Epithelial cell of proximal tubule (primary cell): ENCODE measurements around the gene AGTRAP. TPM values are rescaled to one million over a fixed set of nuclear protein-coding genes. Genes with fewer than 3 reads are reported as not detected.

Experiments used
- DNase-seq: peaks from one replicate; pipeline ENCODE4 v3.0.0-alpha.2; 2011; ENCODE audit warnings: low read depth
- H3K4me3 ChIP-seq: 2 replicates; pipeline ENCODE4 v1.5.1; 2011; ENCODE audit warnings: low read depth, mild to moderate bottlenecking, low read length
- CTCF ChIP-seq: conservative IDR thresholded peaks from 2 replicates; pipeline ENCODE4 v1.5.1; 2012; ENCODE audit warnings: low read depth, mild to moderate bottlenecking, low read length
- total RNA-seq: library from RNA; depleted of rRNA; stranded (reverse); fragments of >200 nt; gene quantifications from 2 replicates; pipeline ENCODE4 v1.2.3, GENCODE V29; 2015

Gene AGTRAP
- total RNA-seq, 1 donor from 2014 or later = 54.7 TPM

GRCh38 chr1:11767922-11768704 lies 32.2 kb downstream of the AGTRAP start:
- no peak for DNase-seq
- no peak overlapping the region for H3K4me3 ChIP-seq
- no peak for TF ChIP-seq CTCF

- TF ChIP-seq CTCF = no peak
- no peak overlapping the region for H3K4me3 ChIP-seq
- no peak for DNase-seq
Observed at GRCh38 chr1:11768821-11769220, 32.9 kb downstream of the AGTRAP start.

- no peak for TF ChIP-seq CTCF
- no peak overlapping the region for H3K4me3 ChIP-seq
- no peak for DNase-seq
Observed at GRCh38 chr1:11769274-11769673, 33.3 kb downstream of the AGTRAP start.

GRCh38 chr1:11770011-11770410 lies 34.1 kb downstream of the AGTRAP start:
- no peak overlapping the region for H3K4me3 ChIP-seq
- TF ChIP-seq CTCF = no peak
- no peak for DNase-seq

- no peak for DNase-seq
- no peak overlapping the region for H3K4me3 ChIP-seq
- TF ChIP-seq CTCF = no peak
Observed at GRCh38 chr1:11771481-11772043, 35.6 kb downstream of the AGTRAP start.

GRCh38 chr1:11772458-11772857 lies 36.5 kb downstream of the AGTRAP start:
- H3K4me3 ChIP-seq = no peak overlapping the region
- TF ChIP-seq CTCF = no peak
- no peak for DNase-seq

- no peak overlapping the region for H3K4me3 ChIP-seq
- TF ChIP-seq CTCF = no peak
- no peak for DNase-seq
Observed at GRCh38 chr1:11774753-11775152, 38.8 kb downstream of the AGTRAP start.
